CD14-positive monocyte (primary cell): ENCODE results near the gene OVOL3. TPM values are rescaled to one million over a fixed set of nuclear protein-coding genes. Genes with fewer than 3 reads are reported as not detected.
A peak's percentile ranks its signal among the peaks of the same experiment; 100 is the strongest.

Experiments
- DNase-seq, 3 donors: peaks; one replicate each; pipeline ENCODE4 v3.0.0-alpha.2; 2011 to 2022
- H2AFZ ChIP-seq: 2 replicates; pipeline ENCODE4 v1.6.0; 2012; ENCODE audit warnings: mild to moderate bottlenecking, low read depth, low read length, inconsistent platforms; ENCODE audit not compliant: insufficient read depth, poor library complexity, severe bottlenecking
- H3K27ac ChIP-seq, 2 donors: 1 replicate in 1 of 2; 2 replicates in 1 of 2; pipeline ENCODE4 v1.5.1; 2012 to 2013; ENCODE audit warnings: low read length in 2 of 2, control low read depth in 1 of 2, inconsistent platforms in 1 of 2, low read depth in 1 of 2, mild to moderate bottlenecking in 1 of 2
- H3K27me3 ChIP-seq, 2 donors: one replicate each; pipeline versions ENCODE4 v1.6.0 to v1.6.1; 2011 to 2013; ENCODE audit warnings: low read length in 2 of 2; ENCODE audit not compliant: control insufficient read depth in 2 of 2, insufficient read depth in 2 of 2
- H3K36me3 ChIP-seq, 2 donors: replicated peaks in 1 of 2; 1 replicate in 1 of 2; 2 replicates in 1 of 2; pipeline versions ENCODE4 v1.5.1 to v1.6.1; 2012 to 2013; ENCODE audit warnings: low read length in 2 of 2, control low read depth in 1 of 2, inconsistent platforms in 1 of 2, mild to moderate bottlenecking in 1 of 2; ENCODE audit not compliant: insufficient read depth in 2 of 2, control insufficient read depth in 1 of 2
- H3K4me1 ChIP-seq, 2 donors: 1 replicate in 1 of 2; 2 replicates in 1 of 2; pipeline versions ENCODE4 v1.5.1 to v1.6.1; 2012 to 2013; ENCODE audit warnings: low read length in 2 of 2, control low read depth in 1 of 2, inconsistent platforms in 1 of 2, mild to moderate bottlenecking in 1 of 2, moderate library complexity in 1 of 2; ENCODE audit not compliant: insufficient read depth in 2 of 2, control insufficient read depth in 1 of 2
- H3K4me2 ChIP-seq: replicated peaks from 2 replicates; pipeline ENCODE3; 2012; ENCODE audit warnings: low read length, moderate library complexity, mild to moderate bottlenecking; ENCODE audit not compliant: poor library complexity, severe bottlenecking; ENCODE audit errors: extremely low read depth
- H3K4me3 ChIP-seq, 3 experiments: fragments of 200-600 bp in 1 of 3; sonication (generic) in 1 of 3; replicated peaks in 1 of 3; 1 replicate in 2 of 3; 2 replicates in 1 of 3; pipeline ENCODE4 v1.5.1; 2011 to 2013; ENCODE audit warnings: low read length in 3 of 3, mild to moderate bottlenecking in 3 of 3, control low read depth in 2 of 3, low read depth in 2 of 3, inconsistent platforms in 1 of 3, moderate library complexity in 1 of 3
- H3K79me2 ChIP-seq: 2 replicates; pipeline ENCODE4 v1.6.0; 2012; ENCODE audit warnings: mild to moderate bottlenecking, control low read depth, inconsistent platforms, low read length, moderate library complexity; ENCODE audit not compliant: insufficient read depth
- H3K9ac ChIP-seq: 2 replicates; pipeline ENCODE4 v1.6.0; 2017; ENCODE audit warnings: low read length, mild to moderate bottlenecking; ENCODE audit not compliant: insufficient read depth, poor library complexity, severe bottlenecking
- H3K9me3 ChIP-seq, 2 donors: replicated peaks in 1 of 2; 1 replicate in 1 of 2; 2 replicates in 1 of 2; pipeline versions ENCODE4 v1.5.1 to v1.6.1; 2012 to 2013; ENCODE audit warnings: low read length in 2 of 2, control low read depth in 1 of 2; ENCODE audit not compliant: control insufficient read depth in 1 of 2, insufficient read depth in 1 of 2
- H4K20me1 ChIP-seq: 2 replicates; pipeline ENCODE4 v1.6.0; 2012; ENCODE audit warnings: mild to moderate bottlenecking, low read length, control low read depth, moderate library complexity; ENCODE audit not compliant: insufficient read depth
- H3K27ac Mint-ChIP-seq, 7 donors: one replicate each; pipeline ENCODE4 v1.8.0; 2020; ENCODE audit warnings: mild to moderate bottlenecking in 7 of 7, mixed read lengths in 7 of 7, moderate library complexity in 6 of 7, inconsistent platforms in 2 of 7
- H3K27me3 Mint-ChIP-seq, 3 donors: one replicate each; pipeline ENCODE4 v1.8.0; 2021 to 2022; ENCODE audit warnings: low read depth in 3 of 3, mild to moderate bottlenecking in 3 of 3, mixed read lengths in 3 of 3, moderate library complexity in 3 of 3, inconsistent platforms in 1 of 3
- H3K36me3 Mint-ChIP-seq, 2 donors: one replicate each; pipeline ENCODE4 v1.8.0; 2020; ENCODE audit warnings: mixed read lengths in 2 of 2, inconsistent platforms in 1 of 2, mild to moderate bottlenecking in 1 of 2
- H3K4me1 Mint-ChIP-seq: one replicate; pipeline ENCODE4 v1.8.0; 2020; ENCODE audit warnings: mild to moderate bottlenecking, mixed read lengths
- H3K4me3 Mint-ChIP-seq, 2 donors: one replicate each; pipeline ENCODE4 v1.8.0; 2020; ENCODE audit warnings: mild to moderate bottlenecking in 2 of 2, mixed read lengths in 2 of 2, moderate library complexity in 1 of 2
- H3K9me3 Mint-ChIP-seq, 7 donors: one replicate each; pipeline ENCODE4 v1.8.0; 2020 to 2022; ENCODE audit warnings: mixed read lengths in 7 of 7, mild to moderate bottlenecking in 6 of 7, moderate library complexity in 6 of 7, inconsistent platforms in 2 of 7
- WGBS: methylation state at CpG from one replicate; pipeline ENCODE4 v1.1.5; 2013; ENCODE audit warnings: missing lambda C conversion rate; ENCODE audit not compliant: insufficient coverage; 5-methylcytosine and 5-hydroxymethylcytosine counted together
- intact Hi-C, 2 donors: fragments of 100-400 bp; cut with micrococcal nuclease; formaldehyde crosslinking; loops; one replicate each; pipeline versions ENCODE4 v1.15.0 to v1.15.1; 2023
- polyA plus RNA-seq, 3 donors: library from polyadenylated mRNA; depleted of rRNA in 1 of 3; unstranded in 2 of 3; stranded (reverse) in 1 of 3; fragments of 300-500 nt in 2 of 3; fragments of >200 nt in 1 of 3; fragmentation: Illumina TruSeq in 2 of 3; gene quantifications; 1 replicate in 2 of 3; 2 replicates in 1 of 3; pipeline ENCODE4 v1.2.3, GENCODE V29; 2012 to 2021
- TF ChIP-seq, protein P1 (sequence below): fragments of 200-600 bp; IDR thresholded peaks from one replicate; pipeline ENCODE4 v1.8.0; 2022; ENCODE audit warnings: antibody characterized with exemption, mild to moderate bottlenecking

OVOL3 gene
- polyA plus RNA-seq, 3 donors = not detected

DNA sequence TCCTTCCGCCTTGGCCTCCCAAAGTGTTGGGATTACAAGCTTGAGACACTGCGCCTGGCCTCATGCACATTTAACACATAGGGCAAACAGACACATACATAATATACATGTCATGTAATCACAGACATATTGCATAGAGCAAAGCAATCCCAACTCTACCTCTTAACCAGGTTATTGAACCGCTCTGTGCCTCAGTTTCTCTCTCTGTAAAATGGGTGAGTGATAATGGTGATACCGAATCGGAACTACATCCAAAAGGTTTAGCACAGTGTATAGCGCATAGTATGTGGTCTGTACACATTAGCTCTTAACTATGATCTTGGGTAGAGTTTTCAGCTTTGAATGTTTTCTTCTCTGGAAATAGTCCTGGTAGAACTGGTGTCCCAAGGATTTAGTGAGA is 33.7 kb downstream of the OVOL3 start:
- no peak for DNase-seq
- H3K9me3 ChIP-seq = no peaks in the 10 kb centered on the region
- peaks cover 10 to 14% of the 10 kb centered on the region in 2 donors for H3K4me1 ChIP-seq
- H2AFZ ChIP-seq = no peak overlapping the region
- Mint-ChIP-seq H3K9me3 (peaks cover 0 to 4% (median 0%) of the 10 kb centered on the region in 7 donors), H3K36me3 (peaks cover 72 to 76% of the 10 kb centered on the region in 2 donors), H3K4me1 (peaks cover 18% of the 10 kb centered on the region), H3K27ac (no peak overlapping the region), H3K4me3 (no peak overlapping the region), H3K27me3 (peaks cover 0 to 8% (median 4%) of the 10 kb centered on the region in 3 donors)
- no CpG with 5 or more reads among the region's 6 CpGs for WGBS
- no peak overlapping the region for H3K4me2 ChIP-seq
- no peaks in the 10 kb centered on the region for H3K27me3 ChIP-seq
- no peak overlapping the region for H3K9ac ChIP-seq
- peaks cover 63 to 76% of the 10 kb centered on the region in 2 donors for H3K36me3 ChIP-seq
- peaks cover 80% of the 10 kb centered on the region for H4K20me1 ChIP-seq
- H3K27ac ChIP-seq = no peak overlapping the region
- intact Hi-C loops = loop anchor here in 1 of 2 donors (10.0 kb wide), 1 partner anchor 400 kb away; the partner anchor contains the start of genes IGFLR1, LIN37, PSENEN and U2AF1L4
- TF ChIP-seq, protein P1, sequence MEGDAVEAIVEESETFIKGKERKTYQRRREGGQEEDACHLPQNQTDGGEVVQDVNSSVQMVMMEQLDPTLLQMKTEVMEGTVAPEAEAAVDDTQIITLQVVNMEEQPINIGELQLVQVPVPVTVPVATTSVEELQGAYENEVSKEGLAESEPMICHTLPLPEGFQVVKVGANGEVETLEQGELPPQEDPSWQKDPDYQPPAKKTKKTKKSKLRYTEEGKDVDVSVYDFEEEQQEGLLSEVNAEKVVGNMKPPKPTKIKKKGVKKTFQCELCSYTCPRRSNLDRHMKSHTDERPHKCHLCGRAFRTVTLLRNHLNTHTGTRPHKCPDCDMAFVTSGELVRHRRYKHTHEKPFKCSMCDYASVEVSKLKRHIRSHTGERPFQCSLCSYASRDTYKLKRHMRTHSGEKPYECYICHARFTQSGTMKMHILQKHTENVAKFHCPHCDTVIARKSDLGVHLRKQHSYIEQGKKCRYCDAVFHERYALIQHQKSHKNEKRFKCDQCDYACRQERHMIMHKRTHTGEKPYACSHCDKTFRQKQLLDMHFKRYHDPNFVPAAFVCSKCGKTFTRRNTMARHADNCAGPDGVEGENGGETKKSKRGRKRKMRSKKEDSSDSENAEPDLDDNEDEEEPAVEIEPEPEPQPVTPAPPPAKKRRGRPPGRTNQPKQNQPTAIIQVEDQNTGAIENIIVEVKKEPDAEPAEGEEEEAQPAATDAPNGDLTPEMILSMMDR = no peak
- H3K4me3 ChIP-seq = no peak overlapping the region
- peaks cover 40% of the 10 kb centered on the region for H3K79me2 ChIP-seq

DNA sequence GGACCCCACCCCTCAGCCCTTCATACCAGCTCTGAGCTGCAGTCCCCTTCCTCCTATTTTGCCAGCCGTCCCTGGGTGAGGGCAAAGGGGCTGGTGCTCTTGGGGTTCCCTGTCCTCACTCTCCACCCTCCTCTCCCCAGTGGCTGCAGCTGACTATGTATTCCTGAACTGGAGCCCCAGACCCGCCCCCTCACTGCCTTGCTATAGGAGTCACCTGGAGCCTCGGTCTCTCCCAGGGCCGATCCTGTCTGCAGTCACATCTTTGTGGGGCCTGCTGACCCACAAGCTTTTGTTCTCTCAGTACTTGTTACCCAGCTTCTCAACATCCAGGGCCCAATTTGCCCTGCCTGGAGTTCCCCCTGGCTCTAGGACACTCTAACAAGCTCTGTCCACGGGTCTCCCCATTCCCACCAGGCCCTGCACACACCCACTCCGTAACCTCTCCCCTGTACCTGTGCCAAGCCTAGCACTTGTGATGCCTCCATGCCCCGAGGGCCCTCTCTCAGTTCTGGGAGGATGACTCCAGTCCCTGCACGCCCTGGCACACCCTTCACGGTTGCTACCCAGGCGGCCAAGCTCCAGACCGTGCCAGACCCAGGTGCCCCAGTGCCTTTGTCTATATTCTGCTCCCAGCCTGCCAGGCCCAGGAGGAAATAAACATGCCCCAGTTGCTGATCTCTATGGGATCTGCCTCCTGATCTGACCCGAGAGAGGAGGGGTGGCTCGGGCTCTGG is 38.9 kb downstream of the OVOL3 start:
- Histone ChIP-seq H3K27ac (no peak overlapping the region), H3K9me3 (no peaks in the 10 kb centered on the region), H3K4me2 (no peak overlapping the region), H3K79me2 (peaks cover 9% of the 10 kb centered on the region), H3K27me3 (no peaks in the 10 kb centered on the region), H3K36me3 (peaks cover 55 to 67% of the 10 kb centered on the region in 2 donors), H3K4me3 (no peak overlapping the region), H4K20me1 (peaks cover 80% of the 10 kb centered on the region), H3K9ac (no peak overlapping the region), H3K4me1 (peaks cover 8 to 22% of the 10 kb centered on the region in 2 donors), H2AFZ (no peak overlapping the region)
- intact Hi-C loops = loop anchor here in 1 of 2 donors (10.0 kb wide), 1 partner anchor 405 kb away; the partner anchor contains the start of genes IGFLR1, LIN37, PSENEN and U2AF1L4
- WGBS = 96% methylated on average over 12 of the region's 13 CpGs
- peaks cover 63 to 70% of the 10 kb centered on the region in 2 donors for H3K36me3 Mint-ChIP-seq
- no peak for DNase-seq
- peaks cover 0 to 7% (median 0%) of the 10 kb centered on the region in 3 donors for H3K27me3 Mint-ChIP-seq
- TF ChIP-seq, protein P1 = no peak
- H3K9me3 Mint-ChIP-seq = no peaks in the 10 kb centered on the region
- peaks cover 23% of the 10 kb centered on the region for H3K4me1 Mint-ChIP-seq
- H3K27ac Mint-ChIP-seq = peak overlapping the region in 1 of 7 donors; percentile 62
- H3K4me3 Mint-ChIP-seq = no peak overlapping the region
